Measurements from ENCODE around the gene IGF2BP1.
A peak's percentile ranks its signal among the peaks of the same experiment; 100 is the strongest.

The IGF2BP1 gene

GRCh38 chr17:48997827-48998586 is 822 bp downstream of the IGF2BP1 start:
- TF ChIP-seq CTCF (IDR thresholded peaks at IDR 0.05; ENCODE audit: extremely low read depth, missing control alignments) = no peak

GRCh38 chr17:48998587-48999440 is 1.6 kb downstream of the IGF2BP1 start:
- DNase-seq (ENCODE audit: low spot score) = no peak
- TF ChIP-seq CTCF (IDR thresholded peaks at IDR 0.05; ENCODE audit: extremely low read depth, missing control alignments) = no peak

More at GRCh38 chr17:48997827-48998586, 822 bp downstream of the IGF2BP1 start:
- DNase-seq (ENCODE audit: low spot score) = peak; percentile 49

- TF ChIP-seq CTCF (IDR thresholded peaks at IDR 0.05; ENCODE audit: extremely low read depth, missing control alignments) = no peak
- DNase-seq (ENCODE audit: low spot score) = peak; percentile 10
Observed at GRCh38 chr17:49000943-49001342, 3.8 kb downstream of the IGF2BP1 start.

- peak; percentile 3 for DNase-seq (ENCODE audit: low spot score)
- TF ChIP-seq CTCF (IDR thresholded peaks at IDR 0.05; ENCODE audit: extremely low read depth, missing control alignments) = no peak
Observed at GRCh38 chr17:49001671-49002070, 4.5 kb downstream of the IGF2BP1 start.

- DNase-seq (ENCODE audit: low spot score) = peak; percentile 4
Observed at GRCh38 chr17:49002331-49002730, 5.1 kb downstream of the IGF2BP1 start.

GRCh38 chr17:49002766-49003165 is 5.6 kb downstream of the IGF2BP1 start:
- DNase-seq (ENCODE audit: low spot score) = peak; percentile 2
- no peak for TF ChIP-seq CTCF (IDR thresholded peaks at IDR 0.05; ENCODE audit: extremely low read depth, missing control alignments)

More at GRCh38 chr17:49002331-49002730, 5.1 kb downstream of the IGF2BP1 start:
- TF ChIP-seq CTCF (IDR thresholded peaks at IDR 0.05; ENCODE audit: extremely low read depth, missing control alignments) = no peak

All from GM20000 (cell line).